K562 (cell line): Measurements from ENCODE around the gene DAPK3. TPM values are rescaled to one million over a fixed set of nuclear protein-coding genes. Genes with fewer than 3 reads are reported as not detected.

ENCODE experiments used
- ATAC-seq: fragments of 200-7000 bp; cut with Tn5 transposase; 3 replicates; pipeline ENCODE4 v1.9.1; 2020; ENCODE audit warnings: moderate library complexity
- BruUV-seq: library from RNA; stranded (reverse); fragments of 400-500 nt; replicated peaks from 2 replicates; lab custom pipeline; 2021; lab: Mats Ljungman, UMichigan
- CTCF ChIA-PET: fragments of 300-600 bp; formaldehyde crosslinking; extraction: SDS; loops from one replicate; lab custom pipeline; 2021; ENCODE audit warnings: low intra/inter-chr PET ratio; lab: Yijun Ruan, JAX
- POLR2A ChIA-PET: fragments of 300-600, 350-650 bp; sonication (Branson Sonifier 250); formaldehyde crosslinking; extraction: SDS; loops from one replicate; lab custom pipeline; 2021; ENCODE audit warnings: antibody characterized with exemption, inconsistent platforms; lab: Yijun Ruan, JAX
- DNase-seq, 4 experiments: peaks; one replicate each; pipeline versions ENCODE4 v3.0.0 to v3.0.0-alpha.2; 2011 to 2018; ENCODE audit warnings: low spot score in 3 of 4, mixed read lengths in 3 of 4; ENCODE audit errors: extremely low read depth in 1 of 4
- FAIRE-seq: peaks from 2 replicates; lab custom pipeline; 2011; peaks lifted over from hg19 to GRCh38; lab: Jason Lieb, UNC
- H2AFZ ChIP-seq: 2 replicates; pipeline ENCODE4 v1.6.0; 2011; ENCODE audit warnings: low read depth, low read length, control low read depth, inconsistent platforms
- H3K27ac ChIP-seq: fragments of 200-600 bp; 3 replicates; pipeline ENCODE4 v1.8.0; 2011; ENCODE audit warnings: low read depth, mild to moderate bottlenecking, control low read depth, inconsistent platforms, low read length, moderate library complexity, mixed read lengths; ENCODE audit errors: extremely low read depth
- H3K27me3 ChIP-seq, 2 experiments: fragments of 300-600 bp in 1 of 2; 2 replicates in 1 of 2; 3 replicates in 1 of 2; pipeline versions ENCODE4 v1.6.0 to v1.8.0; 2011; ENCODE audit warnings: inconsistent platforms in 2 of 2, low read length in 2 of 2, mild to moderate bottlenecking in 1 of 2, mixed read lengths in 1 of 2, moderate library complexity in 1 of 2; ENCODE audit not compliant: control insufficient read depth in 2 of 2, insufficient read depth in 2 of 2
- H3K36me3 ChIP-seq: fragments of 300-600 bp; 3 replicates; pipeline ENCODE4 v1.8.0; 2011; ENCODE audit warnings: mild to moderate bottlenecking, low read length, inconsistent platforms; ENCODE audit not compliant: control insufficient read depth, insufficient read depth
- H3K4me1 ChIP-seq, 2 experiments: fragments of 200-600 bp in 1 of 2; replicated peaks in 1 of 2; 2 replicates in 1 of 2; 3 replicates in 1 of 2; pipeline versions ENCODE4 v1.5.1 to v1.8.0; 2011; ENCODE audit warnings: inconsistent platforms in 2 of 2, low read length in 2 of 2, mild to moderate bottlenecking in 1 of 2, mixed read lengths in 1 of 2, moderate library complexity in 1 of 2; ENCODE audit not compliant: control insufficient read depth in 2 of 2, insufficient read depth in 2 of 2
- H3K4me2 ChIP-seq: 2 replicates; pipeline ENCODE4 v1.6.1; 2011; ENCODE audit warnings: low read length, control low read depth, inconsistent platforms, mixed read lengths; ENCODE audit not compliant: insufficient read depth
- H3K4me3 ChIP-seq: fragments of 200-600 bp; sonication (generic), shearing (Covaris generic); 2 replicates; pipeline ENCODE4 v1.5.1; 2016; ENCODE audit warnings: control low read depth, inconsistent platforms
- H3K79me2 ChIP-seq: fragments of 200-600 bp; 3 replicates; pipeline ENCODE4 v1.8.0; 2011; ENCODE audit warnings: low read length, inconsistent platforms; ENCODE audit not compliant: control insufficient read depth, insufficient read depth
- H3K9ac ChIP-seq, 2 experiments: 2 replicates each; pipeline versions ENCODE4 v1.6.0 to v1.6.1; 2011; ENCODE audit warnings: low read depth in 2 of 2, low read length in 2 of 2, control low read depth in 1 of 2, inconsistent platforms in 1 of 2, mild to moderate bottlenecking in 1 of 2, mixed read lengths in 1 of 2; ENCODE audit not compliant: insufficient read depth in 1 of 2
- H3K9me1 ChIP-seq: one replicate; pipeline ENCODE4 v1.6.0; 2011; ENCODE audit warnings: inconsistent platforms, mild to moderate bottlenecking, low read length, moderate library complexity; ENCODE audit not compliant: control insufficient read depth, insufficient read depth
- H3K9me3 ChIP-seq: replicated peaks from 2 replicates; pipeline ENCODE4 v1.5.1; 2011; ENCODE audit warnings: low read depth, low read length, inconsistent platforms; ENCODE audit not compliant: control insufficient read depth, insufficient read depth
- H4K20me1 ChIP-seq: replicated peaks from 2 replicates; pipeline ENCODE4 v1.6.1; 2011; ENCODE audit warnings: low read length, inconsistent platforms, mixed read lengths; ENCODE audit not compliant: control insufficient read depth, insufficient read depth
- WGBS: fragments of 100-300 bp; shearing (Covaris generic); methylation state at CpG from one replicate; pipeline ENCODE4 v1.1.6; 2016; ENCODE audit warnings: low coverage, mixed read lengths; ENCODE audit not compliant: insufficient coverage; ENCODE audit errors: missing lambda C conversion rate; 5-methylcytosine and 5-hydroxymethylcytosine counted together
- in situ Hi-C: fragments of 300-500 bp; cut with MboI; formaldehyde crosslinking; loops from 4 replicates; pipeline ENCODE4 v1.15.0; 2018; ENCODE audit warnings: inconsistent platforms, mixed read lengths
- intact Hi-C: fragments of 100-400 bp; cut with micrococcal nuclease; formaldehyde crosslinking; loops from 2 replicates; pipeline ENCODE4 v1.14.2; 2022
- polyA plus RNA-seq, 8 experiments: library from polyadenylated mRNA; depleted of rRNA in 4 of 8; stranded (reverse) in 5 of 8; unstranded in 3 of 8; fragments of >200 nt; fragmentation: Nextera tagmentation in 2 of 8; fragmentation: Illumina TruSeq in 1 of 8; extraction: Ambion mirVana in 2 of 8; extraction: Trizol in 1 of 8; gene quantifications; 2 replicates each; pipeline versions ENCODE4 v1.2.1 to v1.2.3, GENCODE V29; 2011 to 2014; ENCODE audit warnings: inconsistent platforms in 1 of 8, missing spikeins in 1 of 8
- total RNA-seq, 7 experiments: library from RNA; depleted of rRNA in 6 of 7; stranded (reverse); fragments of >200 nt in 6 of 7; fragmentation: Illumina TruSeq in 2 of 7; extraction: Trizol in 2 of 7; gene quantifications; 2 replicates each; pipeline versions ENCODE4 v1.2.1 to v1.2.3, GENCODE V29; 2011 to 2021; ENCODE audit warnings: low replicate concordance in 1 of 7
- TF ChIP-seq, protein P1 (sequence below): fragments of 450-650 bp; IDR thresholded peaks from 2 replicates; pipeline ENCODE4 v1.7.1; 2018; ENCODE audit warnings: mild to moderate bottlenecking, low read depth; ENCODE audit not compliant: partially characterized antibody

Gene DAPK3
- total and polyA plus RNA-seq, 9 of the 15 experiments (the other 6 are each of a cell fraction or from before 2014, with no cell fraction given) = 0.14 to 63.4 (median 25.0) TPM

DNA sequence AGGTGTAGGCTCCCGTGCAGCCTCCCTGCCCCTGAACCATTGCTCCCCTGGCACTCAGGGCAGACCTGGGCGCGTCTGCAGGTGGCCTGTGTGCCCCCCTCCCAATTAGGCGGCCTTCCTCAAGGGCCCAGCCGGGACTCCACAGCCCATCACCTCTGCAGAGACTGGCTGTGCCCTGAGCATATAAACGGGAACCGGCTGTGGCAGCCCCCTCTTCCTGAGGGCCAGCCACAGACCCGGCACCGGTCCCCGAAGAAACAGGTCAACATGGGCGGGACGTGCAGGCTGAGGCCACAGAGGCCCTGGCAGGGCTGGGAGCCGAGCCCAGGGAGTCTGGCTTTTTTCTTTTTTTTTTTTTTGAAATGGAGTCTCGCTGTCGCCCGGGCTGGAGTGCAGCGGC is 48.7 kb upstream of the DAPK3 start:
- Histone ChIP-seq H3K9ac (peak overlapping the region in 1 of 2 experiments; percentile 50; a peak in 1 of 4 replicates), H3K27me3 (no peaks in the 10 kb centered on the region), H3K79me2 (peaks cover 29% of the 10 kb centered on the region), H3K36me3 (peaks cover 48% of the 10 kb centered on the region; the same call in 1 of the 3 replicates), H3K4me1 (peaks cover 0 to 51% of the 10 kb centered on the region in 2 experiments; a peak in 2 of 5 replicates), H2AFZ (no peak overlapping the region), H3K4me2 (no peak overlapping the region), H3K9me1 (no peaks in the 10 kb centered on the region), H3K4me3 (no peak overlapping the region), H3K27ac (no peak overlapping the region), H4K20me1 (peaks cover 24% of the 10 kb centered on the region; the same call in 1 of the 2 replicates), H3K9me3 (no peaks in the 10 kb centered on the region)
- in situ Hi-C loops = no loop called here
- FAIRE-seq = no peak
- no TSS peak for BruUV-seq
- ATAC-seq = no peak
- intact Hi-C loops = no loop called here
- CTCF ChIA-PET = no interaction called here
- WGBS = 84% methylated on average over 9 of the region's 17 CpGs
- TF ChIP-seq, protein P1, sequence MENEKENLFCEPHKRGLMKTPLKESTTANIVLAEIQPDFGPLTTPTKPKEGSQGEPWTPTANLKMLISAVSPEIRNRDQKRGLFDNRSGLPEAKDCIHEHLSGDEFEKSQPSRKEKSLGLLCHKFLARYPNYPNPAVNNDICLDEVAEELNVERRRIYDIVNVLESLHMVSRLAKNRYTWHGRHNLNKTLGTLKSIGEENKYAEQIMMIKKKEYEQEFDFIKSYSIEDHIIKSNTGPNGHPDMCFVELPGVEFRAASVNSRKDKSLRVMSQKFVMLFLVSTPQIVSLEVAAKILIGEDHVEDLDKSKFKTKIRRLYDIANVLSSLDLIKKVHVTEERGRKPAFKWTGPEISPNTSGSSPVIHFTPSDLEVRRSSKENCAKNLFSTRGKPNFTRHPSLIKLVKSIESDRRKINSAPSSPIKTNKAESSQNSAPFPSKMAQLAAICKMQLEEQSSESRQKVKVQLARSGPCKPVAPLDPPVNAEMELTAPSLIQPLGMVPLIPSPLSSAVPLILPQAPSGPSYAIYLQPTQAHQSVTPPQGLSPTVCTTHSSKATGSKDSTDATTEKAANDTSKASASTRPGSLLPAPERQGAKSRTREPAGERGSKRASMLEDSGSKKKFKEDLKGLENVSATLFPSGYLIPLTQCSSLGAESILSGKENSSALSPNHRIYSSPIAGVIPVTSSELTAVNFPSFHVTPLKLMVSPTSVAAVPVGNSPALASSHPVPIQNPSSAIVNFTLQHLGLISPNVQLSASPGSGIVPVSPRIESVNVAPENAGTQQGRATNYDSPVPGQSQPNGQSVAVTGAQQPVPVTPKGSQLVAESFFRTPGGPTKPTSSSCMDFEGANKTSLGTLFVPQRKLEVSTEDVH = no peak
- no peak for DNase-seq
- POLR2A ChIA-PET = interaction anchor here (1.1 kb wide), 1 partner anchor 10 kb away, joined by 3 read pairs; no protein-coding TSS in a partner anchor
